SK-N-MC (cell line): Measurements from ENCODE around the gene C10orf71.

ENCODE experiments used
- DNase-seq: peaks from one replicate; pipeline ENCODE4 v3.0.0-alpha.2; 2011; ENCODE audit warnings: low read depth, low spot score
- H3K27ac ChIP-seq: fragments of 200-600 bp; sonication (generic); 2 replicates; pipeline ENCODE4 v1.5.1; 2016; ENCODE audit warnings: mixed run types
- H3K36me3 ChIP-seq: fragments of 200-600 bp; sonication (generic); 2 replicates; pipeline ENCODE4 v1.6.1; 2017; ENCODE audit warnings: antibody characterized with exemption, low read length, mixed read lengths; ENCODE audit not compliant: insufficient read depth
- H3K4me3 ChIP-seq: fragments of 200-600 bp; sonication (generic); 2 replicates; pipeline ENCODE4 v1.5.1; 2016
- H3K9ac ChIP-seq: fragments of 200-600 bp; sonication (generic); 2 replicates; pipeline ENCODE4 v1.8.0; 2017; ENCODE audit warnings: mixed run types, mixed read lengths; ENCODE audit not compliant: insufficient read length
- H3K9me3 ChIP-seq: fragments of 200-600 bp; sonication (generic); 2 replicates; pipeline ENCODE4 v1.6.1; 2017; ENCODE audit warnings: low read depth, mild to moderate bottlenecking, antibody characterized with exemption, low read length, moderate library complexity, mixed read lengths
- EZH2 ChIP-seq: fragments of 200-600 bp; sonication (generic); IDR thresholded peaks from one replicate; pipeline ENCODE4 v1.6.1; 2017; ENCODE audit warnings: antibody characterized with exemption
- FOXP2 ChIP-seq: optimal IDR thresholded peaks from 2 replicates; pipeline ENCODE3; 2011; ENCODE audit warnings: mild to moderate bottlenecking, moderate library complexity; ENCODE audit not compliant: insufficient read depth; ENCODE audit errors: extremely low read length, control extremely low read depth
- POLR2AphosphoS5 ChIP-seq: IDR thresholded peaks from 2 replicates; pipeline ENCODE4 v1.6.1; 2012; ENCODE audit warnings: mild to moderate bottlenecking, low read depth, low read length, borderline replicate concordance

C10orf71 gene

GRCh38 chr10:49270565-49270964 lies 28.4 kb upstream of the C10orf71 start:
- Histone ChIP-seq H3K9me3 (no peaks in the 10 kb centered on the region), H3K27ac (no peak overlapping the region), H3K36me3 (no peaks in the 10 kb centered on the region), H3K4me3 (no peak overlapping the region), H3K9ac (no peak overlapping the region)
- TF ChIP-seq POLR2AphosphoS5 (no peak), EZH2 (no peak), FOXP2 (no peak)
- no peak for DNase-seq

GRCh38 chr10:49271346-49271745 lies 27.6 kb upstream of the C10orf71 start:
- H3K27ac ChIP-seq: no peak overlapping the region
- DNase-seq: no peak
- no peak overlapping the region for H3K9ac ChIP-seq
- TF ChIP-seq EZH2: no peak
- no peak for TF ChIP-seq FOXP2
- TF ChIP-seq POLR2AphosphoS5: no peak
- no peak overlapping the region for H3K4me3 ChIP-seq
- no peaks in the 10 kb centered on the region for H3K36me3 ChIP-seq
- H3K9me3 ChIP-seq: no peaks in the 10 kb centered on the region

GRCh38 chr10:49272251-49273081 lies 26.5 kb upstream of the C10orf71 start:
- no peak for TF ChIP-seq FOXP2
- no peak overlapping the region for H3K27ac ChIP-seq
- DNase-seq: no peak
- no peak overlapping the region for H3K4me3 ChIP-seq
- no peak overlapping the region for H3K9ac ChIP-seq
- no peaks in the 10 kb centered on the region for H3K9me3 ChIP-seq
- no peaks in the 10 kb centered on the region for H3K36me3 ChIP-seq

- no peak for DNase-seq
- no peak for TF ChIP-seq POLR2AphosphoS5
- TF ChIP-seq EZH2: no peak
- TF ChIP-seq FOXP2: no peak
- Histone ChIP-seq H3K4me3 (no peak overlapping the region), H3K9me3 (no peaks in the 10 kb centered on the region), H3K9ac (no peak overlapping the region), H3K36me3 (no peaks in the 10 kb centered on the region), H3K27ac (no peak overlapping the region)
These were observed 25.9 kb upstream of the C10orf71 start for GRCh38 chr10:49273082-49273465.

GRCh38 chr10:49273626-49274025 lies 25.3 kb upstream of the C10orf71 start:
- no peaks in the 10 kb centered on the region for H3K36me3 ChIP-seq
- no peak for TF ChIP-seq EZH2
- TF ChIP-seq POLR2AphosphoS5: no peak
- TF ChIP-seq FOXP2: no peak
- H3K9ac ChIP-seq: no peak overlapping the region
- no peak overlapping the region for H3K27ac ChIP-seq
- no peaks in the 10 kb centered on the region for H3K9me3 ChIP-seq
- no peak for DNase-seq
- H3K4me3 ChIP-seq: no peak overlapping the region

- no peak for DNase-seq
- H3K9ac ChIP-seq: no peak overlapping the region
- no peak overlapping the region for H3K27ac ChIP-seq
- no peaks in the 10 kb centered on the region for H3K36me3 ChIP-seq
- H3K4me3 ChIP-seq: no peak overlapping the region
- no peaks in the 10 kb centered on the region for H3K9me3 ChIP-seq
- TF ChIP-seq POLR2AphosphoS5 (no peak), EZH2 (no peak), FOXP2 (no peak)
These were observed 24.1 kb upstream of the C10orf71 start for GRCh38 chr10:49274886-49275285.

GRCh38 chr10:49275896-49276295 lies 23.1 kb upstream of the C10orf71 start:
- H3K4me3 ChIP-seq: no peak overlapping the region
- no peak overlapping the region for H3K27ac ChIP-seq
- DNase-seq: no peak
- H3K9me3 ChIP-seq: no peaks in the 10 kb centered on the region
- H3K36me3 ChIP-seq: no peaks in the 10 kb centered on the region
- H3K9ac ChIP-seq: no peak overlapping the region
- no peak for TF ChIP-seq FOXP2
- no peak for TF ChIP-seq EZH2
- no peak for TF ChIP-seq POLR2AphosphoS5

- no peak for DNase-seq
- Histone ChIP-seq H3K27ac (no peak overlapping the region), H3K9me3 (no peaks in the 10 kb centered on the region), H3K9ac (no peak overlapping the region), H3K4me3 (no peak overlapping the region), H3K36me3 (no peaks in the 10 kb centered on the region)
- TF ChIP-seq POLR2AphosphoS5: no peak
- TF ChIP-seq EZH2: no peak
- no peak for TF ChIP-seq FOXP2
These were observed 22.4 kb upstream of the C10orf71 start for GRCh38 chr10:49276596-49276995.

GRCh38 chr10:49277973-49278372 lies 21.0 kb upstream of the C10orf71 start:
- TF ChIP-seq EZH2 (no peak), FOXP2 (no peak), POLR2AphosphoS5 (no peak)
- no peak overlapping the region for H3K27ac ChIP-seq
- no peak overlapping the region for H3K4me3 ChIP-seq
- DNase-seq: no peak
- no peaks in the 10 kb centered on the region for H3K9me3 ChIP-seq
- no peak overlapping the region for H3K9ac ChIP-seq
- no peaks in the 10 kb centered on the region for H3K36me3 ChIP-seq
